ENCODE results near the gene RAB3IP.

DNA sequence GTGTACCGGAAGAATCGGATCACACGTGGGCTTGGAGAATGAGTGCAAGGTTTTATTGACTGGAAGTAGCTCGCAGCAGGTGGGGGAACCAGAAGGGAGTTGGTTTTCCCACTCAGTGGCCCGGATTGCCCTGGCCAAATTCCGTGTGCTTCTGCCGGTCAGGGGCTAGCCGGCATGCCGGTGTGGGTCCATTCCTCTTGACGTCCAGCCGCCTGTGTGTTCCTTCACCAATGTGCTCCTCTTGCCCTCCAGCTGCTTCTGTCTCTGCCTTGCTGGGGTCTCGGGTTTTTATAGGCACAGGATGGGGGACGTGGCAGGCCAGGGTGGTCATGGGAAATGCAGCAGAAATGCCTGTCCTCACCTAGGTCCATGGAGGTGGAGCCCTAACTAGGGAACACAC is 97.4 kb downstream of the RAB3IP start:
- TF ChIP-seq POLR2A (IDR thresholded peaks at IDR 0.05) (no peak), EP300 (IDR thresholded peaks at IDR 0.05) (no peak), POLR2AphosphoS5 (IDR thresholded peaks at IDR 0.05) (no peak)
- TF ChIP-seq, protein P1, sequence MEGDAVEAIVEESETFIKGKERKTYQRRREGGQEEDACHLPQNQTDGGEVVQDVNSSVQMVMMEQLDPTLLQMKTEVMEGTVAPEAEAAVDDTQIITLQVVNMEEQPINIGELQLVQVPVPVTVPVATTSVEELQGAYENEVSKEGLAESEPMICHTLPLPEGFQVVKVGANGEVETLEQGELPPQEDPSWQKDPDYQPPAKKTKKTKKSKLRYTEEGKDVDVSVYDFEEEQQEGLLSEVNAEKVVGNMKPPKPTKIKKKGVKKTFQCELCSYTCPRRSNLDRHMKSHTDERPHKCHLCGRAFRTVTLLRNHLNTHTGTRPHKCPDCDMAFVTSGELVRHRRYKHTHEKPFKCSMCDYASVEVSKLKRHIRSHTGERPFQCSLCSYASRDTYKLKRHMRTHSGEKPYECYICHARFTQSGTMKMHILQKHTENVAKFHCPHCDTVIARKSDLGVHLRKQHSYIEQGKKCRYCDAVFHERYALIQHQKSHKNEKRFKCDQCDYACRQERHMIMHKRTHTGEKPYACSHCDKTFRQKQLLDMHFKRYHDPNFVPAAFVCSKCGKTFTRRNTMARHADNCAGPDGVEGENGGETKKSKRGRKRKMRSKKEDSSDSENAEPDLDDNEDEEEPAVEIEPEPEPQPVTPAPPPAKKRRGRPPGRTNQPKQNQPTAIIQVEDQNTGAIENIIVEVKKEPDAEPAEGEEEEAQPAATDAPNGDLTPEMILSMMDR (IDR thresholded peaks at IDR 0.05): no peak
